Breast epithelium (tissue), 4 donors: ENCODE measurements around the gene RAP1GAP2. TPM values are rescaled to one million over a fixed set of nuclear protein-coding genes. Genes with fewer than 3 reads are reported as not detected.

Experiments used
- DNase-seq, 2 donors: peaks; one replicate each; pipeline ENCODE4 v3.0.0-alpha.2; 2019; ENCODE audit warnings: low spot score in 2 of 2
- H3K27ac ChIP-seq, 2 donors: fragments of 200-600 bp; sonication (generic) in 1 of 2; one replicate each; pipeline ENCODE4 v1.5.1; 2016 to 2019; ENCODE audit warnings: mild to moderate bottlenecking in 1 of 2
- H3K27me3 ChIP-seq, 2 donors: fragments of 200-600 bp; sonication (generic) in 1 of 2; one replicate each; pipeline versions ENCODE4 v1.5.1 to v1.6.0; 2017 to 2019; ENCODE audit warnings: control low read depth in 1 of 2, mild to moderate bottlenecking in 1 of 2
- H3K36me3 ChIP-seq: fragments of 200-600 bp; one replicate; pipeline ENCODE4 v1.5.1; 2019
- H3K4me1 ChIP-seq, 2 donors: fragments of 200-600 bp; sonication (generic); one replicate each; pipeline ENCODE4 v1.5.1; 2016 to 2019; ENCODE audit warnings: control low read depth in 1 of 2
- H3K4me3 ChIP-seq, 3 donors: fragments of 200-600 bp; sonication (generic); 1 replicate in 2 of 3; 2 replicates in 1 of 3; pipeline ENCODE4 v1.5.1; 2016 to 2019; ENCODE audit warnings: mild to moderate bottlenecking in 3 of 3, moderate library complexity in 2 of 3
- H3K9me3 ChIP-seq, 2 donors: fragments of 200-600 bp; sonication (generic) in 1 of 2; one replicate each; pipeline ENCODE4 v1.5.1; 2016 to 2019; ENCODE audit warnings: control low read depth in 1 of 2
- POLR2A ChIP-seq: fragments of 450-650 bp; IDR thresholded peaks from one replicate; pipeline ENCODE4 v1.6.1; 2016; ENCODE audit warnings: antibody characterized with exemption, mild to moderate bottlenecking, moderate library complexity
- POLR2AphosphoS5 ChIP-seq, 3 donors: sonication (generic); formaldehyde crosslinking; IDR thresholded peaks; one replicate each; pipeline ENCODE4 v1.6.1; 2017; ENCODE audit warnings: antibody characterized with exemption in 3 of 3
- intact Hi-C: fragments of 100-400 bp; cut with DNase I; formaldehyde crosslinking; loops from one replicate; pipeline ENCODE4 v1.15.1; 2023; ENCODE audit warnings: low total_unique reads
- total RNA-seq, 3 donors: library from RNA; depleted of rRNA; stranded (reverse); fragments of >200 nt; gene quantifications; one replicate each; pipeline ENCODE4 v1.1.0, GENCODE V29; 2016
- TF ChIP-seq, protein P1 (sequence below), 3 donors: fragments of 450-650 bp; IDR thresholded peaks; one replicate each; pipeline ENCODE4 v1.5.1; 2016 to 2017; ENCODE audit warnings: antibody characterized with exemption in 3 of 3, mild to moderate bottlenecking in 3 of 3, moderate library complexity in 3 of 3

Gene RAP1GAP2
- total RNA-seq, 3 donors from 2014 or later = 5.3 to 23.4 (median 10.8) TPM

DNA sequence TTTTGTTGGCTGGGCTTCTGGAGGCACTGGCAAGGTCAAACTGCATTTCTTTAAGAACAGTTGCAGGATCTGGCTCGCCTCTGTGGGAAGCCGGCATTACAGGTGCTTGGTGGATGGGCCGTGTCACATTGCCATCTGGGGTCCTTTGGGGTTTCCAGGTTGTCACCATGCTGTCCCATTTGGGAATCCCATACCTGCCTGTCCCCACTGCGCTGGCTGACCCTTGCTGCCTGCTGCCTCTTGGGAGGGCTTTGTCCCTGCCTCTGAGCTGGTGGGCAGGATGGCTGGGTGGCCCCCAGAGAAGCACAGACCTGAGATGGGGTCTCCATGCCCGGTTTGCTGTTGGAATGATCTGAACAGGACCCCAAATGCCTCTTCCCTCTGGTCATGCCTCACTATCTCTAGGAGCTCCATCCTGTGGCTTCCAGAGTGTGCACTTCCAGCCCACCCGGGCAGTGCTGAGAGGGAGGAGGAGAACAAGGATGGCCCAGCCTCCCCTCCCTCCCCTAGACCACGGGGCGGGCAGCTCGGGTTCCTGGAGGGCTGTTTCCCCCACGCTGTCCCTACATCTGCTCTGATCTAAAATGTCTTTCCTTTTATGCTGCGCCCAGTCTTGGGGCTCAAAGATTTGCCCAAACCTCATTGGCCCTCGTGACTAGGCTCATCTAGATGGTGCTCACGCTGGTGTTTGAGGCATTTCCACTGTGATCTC, 239.2 kb downstream of the RAP1GAP2 start:
- no peaks in the 10 kb centered on the region for H3K4me1 ChIP-seq
- DNase-seq = no peak

DNA sequence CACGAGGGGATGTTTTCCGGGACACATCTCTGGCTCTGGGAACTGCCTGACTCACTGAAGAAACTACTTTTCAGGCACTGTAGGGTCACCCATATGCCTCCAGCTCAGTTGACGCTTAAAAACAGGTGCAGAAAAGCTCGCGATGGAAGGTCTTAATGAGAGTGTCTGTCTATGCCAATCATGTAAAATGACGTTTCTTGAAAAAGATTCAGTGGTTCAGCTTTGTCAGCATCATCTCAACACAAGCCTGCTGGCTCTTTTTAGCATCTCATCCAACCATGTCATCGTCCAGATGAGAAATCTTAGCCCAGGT, 239.7 kb downstream of the RAP1GAP2 start:
- Histone ChIP-seq H3K4me1 (no peaks in the 10 kb centered on the region), H3K36me3 (no peaks in the 10 kb centered on the region), H3K27me3 (no peaks in the 10 kb centered on the region), H3K4me3 (no peak overlapping the region), H3K27ac (no peak overlapping the region), H3K9me3 (no peaks in the 10 kb centered on the region)
- TF ChIP-seq POLR2A = no peak
- TF ChIP-seq, protein P1, sequence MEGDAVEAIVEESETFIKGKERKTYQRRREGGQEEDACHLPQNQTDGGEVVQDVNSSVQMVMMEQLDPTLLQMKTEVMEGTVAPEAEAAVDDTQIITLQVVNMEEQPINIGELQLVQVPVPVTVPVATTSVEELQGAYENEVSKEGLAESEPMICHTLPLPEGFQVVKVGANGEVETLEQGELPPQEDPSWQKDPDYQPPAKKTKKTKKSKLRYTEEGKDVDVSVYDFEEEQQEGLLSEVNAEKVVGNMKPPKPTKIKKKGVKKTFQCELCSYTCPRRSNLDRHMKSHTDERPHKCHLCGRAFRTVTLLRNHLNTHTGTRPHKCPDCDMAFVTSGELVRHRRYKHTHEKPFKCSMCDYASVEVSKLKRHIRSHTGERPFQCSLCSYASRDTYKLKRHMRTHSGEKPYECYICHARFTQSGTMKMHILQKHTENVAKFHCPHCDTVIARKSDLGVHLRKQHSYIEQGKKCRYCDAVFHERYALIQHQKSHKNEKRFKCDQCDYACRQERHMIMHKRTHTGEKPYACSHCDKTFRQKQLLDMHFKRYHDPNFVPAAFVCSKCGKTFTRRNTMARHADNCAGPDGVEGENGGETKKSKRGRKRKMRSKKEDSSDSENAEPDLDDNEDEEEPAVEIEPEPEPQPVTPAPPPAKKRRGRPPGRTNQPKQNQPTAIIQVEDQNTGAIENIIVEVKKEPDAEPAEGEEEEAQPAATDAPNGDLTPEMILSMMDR (IDR thresholded peaks at IDR 0.05) = no peak
- TF ChIP-seq POLR2AphosphoS5 (IDR thresholded peaks at IDR 0.05) = no peak
- intact Hi-C loops = loop anchor here (10.0 kb wide), 1 partner anchor 1469 kb away; no protein-coding TSS in a partner anchor
- no peak for DNase-seq

More for the DNA sequence above, 239.2 kb downstream of the RAP1GAP2 start:
- Histone ChIP-seq H3K9me3 (no peaks in the 10 kb centered on the region), H3K4me3 (no peak overlapping the region), H3K27me3 (no peaks in the 10 kb centered on the region), H3K36me3 (no peaks in the 10 kb centered on the region), H3K27ac (no peak overlapping the region)
- intact Hi-C loops = loop anchor here (10.0 kb wide), 1 partner anchor 1469 kb away; no protein-coding TSS in a partner anchor
- TF ChIP-seq, protein P1 (IDR thresholded peaks at IDR 0.05) = no peak
- TF ChIP-seq POLR2AphosphoS5 (IDR thresholded peaks at IDR 0.05) (no peak), POLR2A (no peak)

DNA sequence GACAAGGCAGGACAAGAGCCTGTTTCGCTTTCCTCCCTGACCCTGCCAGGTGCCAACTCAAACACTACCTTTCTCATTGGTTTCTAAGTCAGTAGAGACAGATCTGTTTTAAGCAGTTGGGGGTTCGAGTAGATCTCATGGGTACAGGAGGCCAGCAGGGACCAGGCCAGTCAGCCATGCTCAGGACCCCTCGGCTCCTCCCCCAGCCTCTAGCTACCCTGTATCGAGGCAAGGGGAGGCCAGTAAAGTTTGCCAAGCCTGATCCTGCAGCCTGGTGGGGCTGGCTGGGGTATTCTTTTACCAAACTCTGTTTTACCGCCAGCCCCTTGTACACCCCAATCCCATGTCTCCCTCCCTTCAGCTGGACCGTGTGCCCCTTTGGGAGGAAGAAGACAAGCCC, 240.6 kb downstream of the RAP1GAP2 start:
- TF ChIP-seq POLR2AphosphoS5 (IDR thresholded peaks at IDR 0.05) (no peak), POLR2A (no peak)
- TF ChIP-seq, protein P1 (IDR thresholded peaks at IDR 0.05) = no peak
- H3K27ac ChIP-seq = no peak overlapping the region
- DNase-seq = no peak
- no peaks in the 10 kb centered on the region for H3K27me3 ChIP-seq
- intact Hi-C loops = loop anchor here (10.0 kb wide), 1 partner anchor 1468 kb away; no protein-coding TSS in a partner anchor
- no peaks in the 10 kb centered on the region for H3K4me1 ChIP-seq
- no peak overlapping the region for H3K4me3 ChIP-seq
- H3K9me3 ChIP-seq = no peaks in the 10 kb centered on the region
- no peaks in the 10 kb centered on the region for H3K36me3 ChIP-seq

DNA sequence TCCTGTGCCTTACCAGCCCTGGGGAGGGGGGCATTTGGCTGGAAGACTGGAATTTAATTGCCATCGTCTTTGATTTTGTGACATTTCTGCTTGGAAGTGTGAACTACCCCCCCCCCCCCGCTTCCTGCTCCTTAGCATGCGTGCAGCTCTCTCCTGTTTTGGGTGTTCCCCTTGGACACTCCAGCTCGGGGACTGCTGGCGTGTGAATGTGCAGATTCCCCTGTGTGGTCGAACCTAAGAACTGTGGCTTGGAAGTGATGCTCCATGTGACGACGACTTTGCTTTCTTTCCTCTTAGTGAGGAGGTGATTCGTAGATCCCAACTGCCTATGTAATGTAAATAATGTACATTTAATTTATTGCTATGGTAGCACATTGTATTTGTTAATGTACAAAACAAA, 241.0 kb downstream of the RAP1GAP2 start:
- H3K9me3 ChIP-seq = no peaks in the 10 kb centered on the region
- DNase-seq = no peak
- no peak overlapping the region for H3K27ac ChIP-seq
- H3K4me1 ChIP-seq = no peaks in the 10 kb centered on the region
- intact Hi-C loops = loop anchor here (10.0 kb wide), 1 partner anchor 1468 kb away; no protein-coding TSS in a partner anchor
- H3K4me3 ChIP-seq = no peak overlapping the region
- no peaks in the 10 kb centered on the region for H3K27me3 ChIP-seq
- TF ChIP-seq POLR2AphosphoS5 (IDR thresholded peaks at IDR 0.05) (no peak), POLR2A (no peak)
- TF ChIP-seq, protein P1 (IDR thresholded peaks at IDR 0.05) = no peak
- no peaks in the 10 kb centered on the region for H3K36me3 ChIP-seq

DNA sequence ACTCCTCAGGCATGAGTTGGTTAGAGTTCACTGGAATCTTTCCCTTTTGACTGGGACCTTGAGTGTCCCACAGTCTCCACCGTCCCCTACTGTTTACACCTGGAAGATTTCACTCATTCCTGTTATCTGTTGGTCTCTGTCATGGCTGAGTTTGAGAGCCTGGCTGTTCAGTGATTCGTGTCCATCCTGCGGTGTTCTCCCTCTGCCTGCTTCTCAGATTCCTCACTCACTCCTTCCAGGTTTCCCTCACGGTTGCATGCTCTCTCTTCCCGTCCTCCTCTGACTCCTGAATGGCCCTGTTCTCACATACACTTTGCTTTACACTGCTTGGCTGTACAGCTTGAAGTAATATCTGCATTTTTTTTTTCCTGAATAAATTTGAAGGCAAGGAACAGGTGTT, 242.7 kb downstream of the RAP1GAP2 start:
- no peaks in the 10 kb centered on the region for H3K27me3 ChIP-seq
- H3K36me3 ChIP-seq = no peaks in the 10 kb centered on the region
- TF ChIP-seq, protein P1 (IDR thresholded peaks at IDR 0.05) = no peak
- TF ChIP-seq POLR2A (no peak), POLR2AphosphoS5 (IDR thresholded peaks at IDR 0.05) (no peak)
- no peaks in the 10 kb centered on the region for H3K4me1 ChIP-seq
- no peak overlapping the region for H3K4me3 ChIP-seq
- peaks cover 4 to 6% of the 10 kb centered on the region in 2 donors for H3K9me3 ChIP-seq
- no peak overlapping the region for H3K27ac ChIP-seq
- intact Hi-C loops = loop anchor here (10.0 kb wide), 1 partner anchor 1466 kb away; no protein-coding TSS in a partner anchor
- DNase-seq = no peak
